Measurements from ENCODE around the gene TICAM1.

TICAM1 gene

DNA sequence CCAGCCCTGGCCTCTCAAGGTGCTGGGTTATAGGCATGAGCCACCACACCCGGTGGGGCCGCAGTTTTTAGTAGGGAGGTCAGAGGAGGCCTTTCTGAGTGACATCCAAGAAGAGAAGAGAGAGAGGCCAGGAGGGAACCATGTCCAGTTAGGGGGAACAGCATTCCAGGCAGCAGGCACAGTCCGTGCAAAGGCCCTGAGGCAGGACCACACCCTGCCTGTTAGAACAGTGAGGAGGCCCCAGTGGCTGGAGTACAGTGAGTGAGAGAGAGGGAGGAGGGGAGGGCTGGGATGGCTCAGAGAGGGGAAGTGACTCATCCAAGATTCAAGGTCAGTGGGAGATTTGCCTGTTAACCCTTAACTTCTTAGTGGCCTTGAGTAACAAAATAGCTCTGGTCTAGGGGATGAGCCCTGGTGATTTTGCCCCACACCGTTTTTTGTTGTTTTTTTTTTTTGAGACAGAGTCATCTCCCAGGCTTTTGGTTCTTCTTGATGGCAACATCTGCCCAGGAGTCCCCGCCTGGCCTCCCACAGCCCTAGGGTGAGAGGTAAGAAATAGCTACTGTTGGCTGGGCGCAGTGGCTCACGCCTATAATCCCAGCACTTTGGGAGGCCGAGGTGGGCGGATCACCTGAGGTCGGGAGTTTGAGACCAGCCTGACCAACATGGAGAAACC is 38.7 kb upstream of the TICAM1 start:
- ChIA-PET POLR2A (ENCODE audit: low non-redundant PET) (interaction anchor here (0.6 to 1.0 kb wide), 2 partner anchors 11 to 57 kb away, joined by 3 read pairs; no protein-coding TSS in a partner anchor), CTCF (interaction anchor here (0.6 to 2.3 kb wide), 7 partner anchors 37 to 234 kb away, joined by 3 to 13 read pairs (median 3); no protein-coding TSS in a partner anchor)
- peak; percentile 90 for DNase-seq (ENCODE audit: low spot score)
- TF ChIP-seq, protein P1, sequence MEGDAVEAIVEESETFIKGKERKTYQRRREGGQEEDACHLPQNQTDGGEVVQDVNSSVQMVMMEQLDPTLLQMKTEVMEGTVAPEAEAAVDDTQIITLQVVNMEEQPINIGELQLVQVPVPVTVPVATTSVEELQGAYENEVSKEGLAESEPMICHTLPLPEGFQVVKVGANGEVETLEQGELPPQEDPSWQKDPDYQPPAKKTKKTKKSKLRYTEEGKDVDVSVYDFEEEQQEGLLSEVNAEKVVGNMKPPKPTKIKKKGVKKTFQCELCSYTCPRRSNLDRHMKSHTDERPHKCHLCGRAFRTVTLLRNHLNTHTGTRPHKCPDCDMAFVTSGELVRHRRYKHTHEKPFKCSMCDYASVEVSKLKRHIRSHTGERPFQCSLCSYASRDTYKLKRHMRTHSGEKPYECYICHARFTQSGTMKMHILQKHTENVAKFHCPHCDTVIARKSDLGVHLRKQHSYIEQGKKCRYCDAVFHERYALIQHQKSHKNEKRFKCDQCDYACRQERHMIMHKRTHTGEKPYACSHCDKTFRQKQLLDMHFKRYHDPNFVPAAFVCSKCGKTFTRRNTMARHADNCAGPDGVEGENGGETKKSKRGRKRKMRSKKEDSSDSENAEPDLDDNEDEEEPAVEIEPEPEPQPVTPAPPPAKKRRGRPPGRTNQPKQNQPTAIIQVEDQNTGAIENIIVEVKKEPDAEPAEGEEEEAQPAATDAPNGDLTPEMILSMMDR (conservative IDR thresholded peaks at IDR 0.05; ENCODE audit: low read depth): no peak
- peak overlapping the region; percentile 87 for H3K27ac ChIP-seq

DNA sequence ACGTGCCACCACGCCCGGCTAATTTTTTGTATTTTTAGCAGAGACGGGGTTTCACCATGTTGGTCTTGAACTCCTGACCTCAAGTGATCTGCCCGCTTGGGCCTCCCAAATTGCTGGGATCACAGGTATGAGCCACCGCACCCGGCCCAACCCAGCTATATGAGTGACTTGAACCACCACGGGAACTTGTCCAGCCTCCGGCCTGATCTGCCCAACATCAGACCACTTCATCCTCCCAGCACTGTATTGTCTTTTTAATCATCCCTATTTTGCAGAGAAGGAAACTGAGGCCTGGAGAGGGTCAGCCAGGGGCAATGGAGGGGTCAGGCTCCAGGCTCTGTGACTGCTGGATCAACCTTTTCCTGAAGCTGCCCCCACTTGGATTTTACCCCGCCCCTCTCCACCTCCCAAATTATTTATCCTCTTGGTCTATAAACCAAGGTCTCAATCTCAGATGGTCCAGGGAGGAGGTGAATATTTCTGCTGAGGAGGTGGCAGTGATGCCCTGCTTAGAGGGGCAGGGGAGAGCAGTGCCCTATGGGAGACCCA is 36.8 kb upstream of the TICAM1 start:
- ChIA-PET CTCF (interaction anchor here (0.6 to 2.3 kb wide), 2 partner anchors 43 to 486 kb away, joined by 3 to 9 read pairs; no protein-coding TSS in a partner anchor), POLR2A (ENCODE audit: low non-redundant PET) (interaction anchor here (0.7 kb wide), 1 partner anchor 430 kb away, joined by 3 read pairs; no protein-coding TSS in a partner anchor)
- DNase-seq (ENCODE audit: low spot score): no peak
- TF ChIP-seq, protein P1 (conservative IDR thresholded peaks at IDR 0.05; ENCODE audit: low read depth): no peak
- H3K27ac ChIP-seq: peak overlapping the region; percentile 87

DNA sequence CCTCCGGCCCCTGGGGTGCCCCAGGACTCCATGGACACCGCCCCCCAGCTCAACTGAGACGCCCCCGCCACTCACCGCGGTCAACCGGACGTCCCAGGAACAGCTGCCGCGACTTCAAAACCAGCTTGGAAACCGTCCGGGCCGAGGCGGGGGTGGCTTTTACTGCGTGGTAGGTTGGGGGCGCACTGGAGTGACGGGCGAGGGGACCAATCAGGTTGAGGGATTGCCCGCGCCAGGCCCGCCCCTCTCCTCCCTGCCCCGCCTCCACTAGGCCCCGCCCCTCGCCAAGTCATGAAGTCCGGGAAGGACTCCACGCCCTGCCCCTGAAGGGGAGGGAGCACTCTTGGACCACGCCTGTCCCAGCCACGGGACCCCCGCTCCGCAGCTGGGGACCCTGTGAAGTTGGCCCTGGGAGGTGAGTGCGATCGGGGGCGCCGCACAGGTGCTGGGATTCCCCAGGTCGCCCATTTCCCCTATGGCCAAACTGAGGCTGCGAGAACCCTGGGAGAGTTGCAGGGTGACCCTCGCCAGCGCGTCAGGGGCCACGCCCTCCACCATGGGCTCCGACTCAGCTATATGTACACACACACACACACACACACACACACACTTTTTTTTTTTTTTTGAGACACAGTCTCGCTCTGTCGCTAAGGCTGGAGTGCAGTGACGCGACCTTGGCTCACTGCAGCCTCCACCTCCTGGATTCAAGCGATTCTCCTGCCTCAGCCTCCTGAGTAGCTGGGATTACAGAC is 36.2 kb upstream of the TICAM1 start, which contains the start of gene PLIN3:
Gene PLIN3 (minus strand): TSS at position 134 of the 752 bp plus-strand sequence. CDS start 6,273 bp downstream, outside the sequence.
- POLR2A ChIA-PET (ENCODE audit: low non-redundant PET): interaction anchor here (0.6 kb wide), 2 partner anchors 10 to 21 kb away, joined by 3 to 8 read pairs; no protein-coding TSS in a partner anchor
- peak; percentile 100 for DNase-seq (ENCODE audit: low spot score)
- TF ChIP-seq, protein P1 (conservative IDR thresholded peaks at IDR 0.05; ENCODE audit: low read depth): no peak
- peak within 1 kb of the TSS; percentile 87 for H3K27ac ChIP-seq
- CTCF ChIA-PET: interaction anchor here (0.6 to 2.3 kb wide), 5 partner anchors 16 to 487 kb away, joined by 3 to 9 read pairs (median 3); no protein-coding TSS in a partner anchor

DNA sequence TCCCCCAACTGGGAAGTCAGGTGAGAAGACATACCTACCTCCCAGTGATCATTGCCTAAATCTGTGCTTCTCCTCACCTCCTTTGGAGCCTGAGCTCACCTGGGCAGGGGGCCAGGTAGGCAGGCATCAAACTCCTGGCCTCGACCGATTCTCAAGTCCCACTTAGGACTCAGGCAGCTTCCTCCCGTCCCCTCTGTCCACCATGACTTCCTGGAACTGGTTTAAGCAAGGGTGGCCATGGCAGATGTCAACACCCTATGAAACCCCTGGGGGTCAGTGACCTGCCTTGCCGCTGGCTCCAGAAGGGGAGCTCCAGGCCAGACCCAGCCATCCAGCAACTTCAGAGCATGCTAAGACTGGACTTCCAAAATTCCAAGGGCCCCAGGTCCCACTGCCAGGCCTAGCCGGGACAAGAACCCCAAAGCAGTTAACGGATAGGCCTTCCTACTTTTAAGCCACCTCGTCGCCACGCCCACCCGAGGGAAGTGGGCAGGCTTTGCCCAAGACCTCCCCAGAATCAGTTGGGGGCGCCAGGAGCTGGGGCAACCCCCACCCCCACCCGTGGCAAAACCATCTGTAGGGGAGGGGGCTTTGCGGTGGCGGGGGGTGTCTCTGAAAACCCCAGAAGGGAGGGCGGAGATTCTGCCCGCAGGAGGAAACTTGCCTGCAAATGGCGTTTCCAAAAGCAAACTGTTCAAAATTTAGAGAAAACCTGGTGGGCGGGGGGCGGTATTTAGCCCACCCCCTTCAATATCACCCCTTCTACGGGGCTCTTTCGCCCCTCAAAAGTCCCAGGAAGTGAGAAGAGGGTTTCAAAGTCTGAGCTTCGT is 35.3 kb upstream of the TICAM1 start:
- peak overlapping the region; percentile 87 for H3K27ac ChIP-seq
- peak; percentile 42 for DNase-seq (ENCODE audit: low spot score)
- ChIA-PET POLR2A (ENCODE audit: low non-redundant PET) (interaction anchor here (0.6 kb wide), 2 partner anchors 10 to 20 kb away, joined by 3 to 8 read pairs; no protein-coding TSS in a partner anchor), CTCF (interaction anchor here (0.6 to 2.3 kb wide), 6 partner anchors 15 to 150 kb away, joined by 3 to 9 read pairs (median 3); no protein-coding TSS in a partner anchor)
- TF ChIP-seq, protein P1 (conservative IDR thresholded peaks at IDR 0.05; ENCODE audit: low read depth): no peak

DNA sequence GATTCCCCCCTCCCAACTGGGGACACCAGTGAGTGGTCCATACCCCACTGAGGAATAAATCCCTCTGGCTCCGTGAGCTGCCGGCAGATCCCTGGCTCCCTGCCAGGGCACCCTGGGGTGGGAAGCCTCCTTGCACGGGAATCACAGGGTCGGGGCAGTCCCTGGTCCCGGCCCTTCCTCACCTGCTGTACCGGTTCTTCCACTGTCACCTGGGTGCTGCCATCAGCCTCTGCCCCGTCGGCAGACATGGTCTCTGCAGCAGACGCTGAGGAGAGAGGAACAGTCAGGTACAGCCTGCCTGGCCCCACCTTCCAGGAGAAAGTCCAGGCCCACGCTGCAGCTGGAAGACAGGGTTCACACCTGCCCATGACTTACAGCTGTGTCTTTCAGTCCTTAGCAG is 29.6 kb upstream of the TICAM1 start:
- POLR2A ChIA-PET (ENCODE audit: low non-redundant PET): interaction anchor here (0.5 to 0.7 kb wide), 2 partner anchors 48 to 390 kb away, joined by 4 read pairs; partner anchors contain the start of gene UHRF1
- TF ChIP-seq, protein P1 (conservative IDR thresholded peaks at IDR 0.05; ENCODE audit: low read depth): no peak
- no peak for DNase-seq (ENCODE audit: low spot score)
- CTCF ChIA-PET: interaction anchor here (0.7 to 0.9 kb wide), 3 partner anchors 9 to 159 kb away, joined by 3 to 4 read pairs (median 3); no protein-coding TSS in a partner anchor
- H3K27ac ChIP-seq: peak overlapping the region; percentile 39
